Glutamatergic neuron (in vitro differentiated cells): ENCODE data around the gene AUTS2. TPM values are rescaled to one million over a fixed set of nuclear protein-coding genes. Genes with fewer than 3 reads are reported as not detected.

Source experiments
- DNase-seq: peaks from one replicate; pipeline ENCODE4 v3.0.0; 2022
- H3K27ac Mint-ChIP-seq: one replicate; pipeline ENCODE4 v1.8.0; 2020; ENCODE audit warnings: mild to moderate bottlenecking, mixed read lengths, inconsistent platforms; ENCODE audit not compliant: unreplicated experiment
- H3K27me3 Mint-ChIP-seq: one replicate; pipeline ENCODE4 v1.8.0; 2020; ENCODE audit warnings: mild to moderate bottlenecking, moderate library complexity, mixed read lengths, inconsistent platforms; ENCODE audit not compliant: unreplicated experiment
- H3K36me3 Mint-ChIP-seq: one replicate; pipeline ENCODE4 v1.8.0; 2020; ENCODE audit warnings: mild to moderate bottlenecking, mixed read lengths, inconsistent platforms; ENCODE audit not compliant: unreplicated experiment
- H3K4me1 Mint-ChIP-seq: one replicate; pipeline ENCODE4 v1.8.0; 2020; ENCODE audit warnings: mild to moderate bottlenecking, low read depth, mixed read lengths, inconsistent platforms; ENCODE audit not compliant: unreplicated experiment
- H3K4me3 Mint-ChIP-seq: one replicate; pipeline ENCODE4 v1.8.0; 2020; ENCODE audit warnings: mild to moderate bottlenecking, mixed read lengths, inconsistent platforms; ENCODE audit not compliant: unreplicated experiment
- H3K9me3 Mint-ChIP-seq: one replicate; pipeline ENCODE4 v1.8.0; 2020; ENCODE audit warnings: mild to moderate bottlenecking, moderate library complexity, mixed read lengths, inconsistent platforms; ENCODE audit not compliant: unreplicated experiment
- total RNA-seq: library from RNA; stranded (reverse); fragmentation: NEBNext Ultra II Directional; extraction: Animal tissue kit (Norgen Biotek cat#: 25700); gene quantifications from one replicate; pipeline ENCODE4 v1.2.1, GENCODE V29; 2021; ENCODE audit not compliant: unreplicated experiment
- TF ChIP-seq, protein P1 (sequence below): fragments of 200-600 bp; sonication (generic); IDR thresholded peaks from one replicate; pipeline ENCODE4 v1.5.0; 2021; ENCODE audit not compliant: partially characterized antibody, unreplicated experiment

The AUTS2 gene
- total RNA-seq, 1 donor from 2014 or later, result 300 TPM

DNA sequence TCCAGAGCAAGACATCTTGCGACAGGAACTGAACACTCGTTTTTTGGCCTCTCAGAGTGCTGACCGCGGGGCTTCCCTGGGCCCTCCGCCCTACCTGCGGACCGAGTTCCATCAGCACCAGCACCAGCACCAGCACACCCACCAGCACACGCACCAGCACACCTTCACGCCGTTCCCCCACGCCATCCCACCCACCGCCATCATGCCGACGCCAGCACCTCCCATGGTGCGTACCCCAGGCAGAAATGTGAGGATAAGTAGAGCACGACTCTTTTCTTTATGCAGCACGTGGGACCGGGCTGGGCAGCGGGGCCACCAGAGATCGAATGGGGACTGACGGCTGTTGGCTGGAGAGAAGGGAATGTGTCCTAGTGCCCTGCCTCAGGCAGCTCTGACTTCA, 1167.8 kb downstream of the AUTS2 start:
- DNase-seq, result no peak
- peak overlapping the region; percentile 38 for H3K27ac Mint-ChIP-seq
- peaks cover 12% of the 10 kb centered on the region for H3K27me3 Mint-ChIP-seq
- peaks cover 22% of the 10 kb centered on the region for H3K4me1 Mint-ChIP-seq
- TF ChIP-seq, protein P1, sequence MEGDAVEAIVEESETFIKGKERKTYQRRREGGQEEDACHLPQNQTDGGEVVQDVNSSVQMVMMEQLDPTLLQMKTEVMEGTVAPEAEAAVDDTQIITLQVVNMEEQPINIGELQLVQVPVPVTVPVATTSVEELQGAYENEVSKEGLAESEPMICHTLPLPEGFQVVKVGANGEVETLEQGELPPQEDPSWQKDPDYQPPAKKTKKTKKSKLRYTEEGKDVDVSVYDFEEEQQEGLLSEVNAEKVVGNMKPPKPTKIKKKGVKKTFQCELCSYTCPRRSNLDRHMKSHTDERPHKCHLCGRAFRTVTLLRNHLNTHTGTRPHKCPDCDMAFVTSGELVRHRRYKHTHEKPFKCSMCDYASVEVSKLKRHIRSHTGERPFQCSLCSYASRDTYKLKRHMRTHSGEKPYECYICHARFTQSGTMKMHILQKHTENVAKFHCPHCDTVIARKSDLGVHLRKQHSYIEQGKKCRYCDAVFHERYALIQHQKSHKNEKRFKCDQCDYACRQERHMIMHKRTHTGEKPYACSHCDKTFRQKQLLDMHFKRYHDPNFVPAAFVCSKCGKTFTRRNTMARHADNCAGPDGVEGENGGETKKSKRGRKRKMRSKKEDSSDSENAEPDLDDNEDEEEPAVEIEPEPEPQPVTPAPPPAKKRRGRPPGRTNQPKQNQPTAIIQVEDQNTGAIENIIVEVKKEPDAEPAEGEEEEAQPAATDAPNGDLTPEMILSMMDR, result no peak
- H3K4me3 Mint-ChIP-seq, result no peak overlapping the region
- peaks cover 9% of the 10 kb centered on the region for H3K9me3 Mint-ChIP-seq
- H3K36me3 Mint-ChIP-seq, result peaks cover 4% of the 10 kb centered on the region

- H3K9me3 Mint-ChIP-seq, result peaks cover 8% of the 10 kb centered on the region
- TF ChIP-seq, protein P1, result no peak
- H3K27me3 Mint-ChIP-seq, result peaks cover 12% of the 10 kb centered on the region
- H3K27ac Mint-ChIP-seq, result no peak overlapping the region
- peaks cover 4% of the 10 kb centered on the region for H3K36me3 Mint-ChIP-seq
- no peak for DNase-seq
- no peak overlapping the region for H3K4me3 Mint-ChIP-seq
- peaks cover 19% of the 10 kb centered on the region for H3K4me1 Mint-ChIP-seq
Measured at GRCh38 chr7:70766694-70767093, 1168.4 kb downstream of the AUTS2 start.

DNA sequence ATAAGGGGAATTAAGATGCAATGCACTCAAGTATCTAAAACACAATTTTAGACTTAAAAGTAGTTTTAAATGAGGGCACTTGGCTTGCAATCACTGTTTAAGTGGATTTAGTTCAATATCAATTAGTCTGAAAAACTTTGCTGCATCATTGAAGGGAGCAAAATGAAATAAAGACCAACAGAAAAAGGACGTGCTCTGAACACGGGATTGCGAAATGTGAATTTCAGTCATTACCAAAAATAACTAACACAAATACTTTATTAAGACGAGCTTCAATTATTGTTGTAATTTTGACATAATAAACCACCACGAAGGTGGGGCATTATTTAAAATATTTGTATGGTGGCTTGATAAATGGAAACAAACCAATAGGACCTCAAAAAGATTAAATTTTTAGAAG, 1171.9 kb downstream of the AUTS2 start:
- no peak overlapping the region for H3K27ac Mint-ChIP-seq
- H3K27me3 Mint-ChIP-seq, result peaks cover 11% of the 10 kb centered on the region
- peaks cover 3% of the 10 kb centered on the region for H3K9me3 Mint-ChIP-seq
- H3K36me3 Mint-ChIP-seq, result peaks cover 4% of the 10 kb centered on the region
- H3K4me3 Mint-ChIP-seq, result no peak overlapping the region
- H3K4me1 Mint-ChIP-seq, result peaks cover 16% of the 10 kb centered on the region
- DNase-seq, result no peak
- TF ChIP-seq, protein P1, result no peak

GRCh38 chr7:70771451-70771850, 1173.2 kb downstream of the AUTS2 start:
- peaks cover 19% of the 10 kb centered on the region for H3K4me1 Mint-ChIP-seq
- no peak overlapping the region for H3K27ac Mint-ChIP-seq
- no peak overlapping the region for H3K4me3 Mint-ChIP-seq
- DNase-seq, result no peak
- TF ChIP-seq, protein P1, result no peak
- H3K9me3 Mint-ChIP-seq, result peaks cover 3% of the 10 kb centered on the region
- H3K36me3 Mint-ChIP-seq, result peaks cover 4% of the 10 kb centered on the region
- peaks cover 5% of the 10 kb centered on the region for H3K27me3 Mint-ChIP-seq

DNA sequence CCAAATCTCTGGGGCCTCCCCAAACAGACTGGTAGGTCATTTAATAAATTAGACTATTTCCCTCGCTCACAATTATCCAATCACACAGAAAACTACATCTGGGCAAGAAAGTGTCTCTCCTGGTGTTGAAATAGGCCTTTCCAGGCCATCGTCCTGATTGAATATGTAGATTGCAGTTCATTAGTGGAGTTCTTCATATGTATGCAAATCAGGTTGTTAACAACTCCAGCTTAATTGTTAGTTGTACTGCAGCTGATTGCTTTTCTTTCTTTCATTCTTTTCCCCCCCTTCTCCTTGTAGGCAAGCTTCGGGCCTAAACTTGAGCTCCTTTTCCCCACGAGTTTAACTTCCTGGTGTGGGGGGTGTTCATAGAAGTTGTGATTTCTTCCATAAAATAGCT, 1174.6 kb downstream of the AUTS2 start:
- Mint-ChIP-seq H3K27ac (peak overlapping the region; percentile 0), H3K36me3 (peaks cover 2% of the 10 kb centered on the region), H3K4me3 (no peak overlapping the region), H3K4me1 (peaks cover 19% of the 10 kb centered on the region), H3K27me3 (peaks cover 4% of the 10 kb centered on the region), H3K9me3 (peaks cover 5% of the 10 kb centered on the region)
- no peak for DNase-seq
- TF ChIP-seq, protein P1, result no peak
